Activated CD4-positive, alpha-beta T cell treated with anti-CD3 and anti-CD28 coated beads, Interleukin-10, Interleukin-2, amounts not matched to agents 100 ng/mL and 50 ng/mL, durations not matched to agents 16 hours and 8 hours (primary cell): Measurements from ENCODE around the gene PTGER3.
"Not testable (repeated sequence)": the region's sequence is repeated elsewhere in the genome, so short reads cannot be mapped to it uniquely, and the experiment has no call there.

ENCODE experiments used
- DNase-seq: peaks from one replicate; pipeline ENCODE4 v3.0.0-alpha.2; 2020

The PTGER3 gene

GRCh38 chr1:70945251-70945650, 102.4 kb downstream of the PTGER3 start:
- DNase-seq: no peak

- no peak for DNase-seq
Observed at GRCh38 chr1:70941563-70941962, 106.1 kb downstream of the PTGER3 start.

GRCh38 chr1:70940398-70940797, 107.2 kb downstream of the PTGER3 start:
- DNase-seq: not testable (repeated sequence)

GRCh38 chr1:70934194-70934961, 113.2 kb downstream of the PTGER3 start:
- no peak for DNase-seq

GRCh38 chr1:70930062-70930461, 117.6 kb downstream of the PTGER3 start:
- no peak for DNase-seq

- DNase-seq: no peak
Observed at GRCh38 chr1:70922196-70922595, 125.4 kb downstream of the PTGER3 start.
